ENCODE data around the gene OGFR.

DNA sequence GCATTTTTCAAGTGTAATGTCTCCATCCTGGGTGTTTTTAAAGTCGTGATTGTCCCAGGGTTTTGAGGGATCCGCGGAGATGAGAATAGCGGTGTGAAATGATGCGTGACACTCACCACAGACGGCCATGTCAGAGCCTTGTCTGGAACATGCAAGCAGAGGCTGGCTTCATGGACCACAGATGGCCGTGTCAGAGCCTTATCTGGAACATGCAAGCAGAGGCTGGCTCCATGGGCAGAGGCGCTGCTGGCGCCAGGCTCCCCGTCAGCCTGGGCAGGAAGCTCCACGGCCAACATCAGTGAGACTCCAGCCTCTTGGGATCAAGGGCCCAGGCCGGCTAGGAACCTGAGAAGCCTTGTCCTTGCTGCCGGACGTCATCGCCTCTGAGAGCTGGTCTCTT, 16.0 kb upstream of the OGFR start:
- TF ChIP-seq POLR2A (IDR thresholded peaks at IDR 0.05; ENCODE audit: low read length) (no peak), GATA1 (IDR thresholded peaks at IDR 0.05; ENCODE audit: low read depth, low read length) (no peak)

All from erythroblast (primary cell).